Measurements from ENCODE around the gene SYCE3.
"Not testable (repeated sequence)": the region's sequence is repeated elsewhere in the genome, so short reads cannot be mapped to it uniquely, and the experiment has no call there.

DNA sequence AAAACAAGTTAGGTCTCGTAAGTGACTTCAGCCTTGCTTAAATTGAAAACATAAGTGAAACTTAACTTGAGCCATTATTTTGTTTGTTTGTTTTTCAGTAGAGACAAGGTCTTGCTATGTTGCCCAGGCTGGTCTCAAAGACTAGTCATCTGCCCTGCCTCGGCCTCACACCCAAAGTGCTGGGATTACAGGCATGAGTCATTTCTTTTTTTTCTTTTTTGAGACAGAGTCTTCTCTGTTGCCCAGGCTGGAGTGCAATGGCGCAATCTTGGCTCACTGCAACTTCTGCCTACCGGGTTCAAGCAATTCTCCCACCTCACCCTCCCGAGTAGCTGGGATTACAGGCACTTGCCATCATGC is 21.1 kb downstream of the SYCE3 start:
- TF ChIP-seq, protein P1, sequence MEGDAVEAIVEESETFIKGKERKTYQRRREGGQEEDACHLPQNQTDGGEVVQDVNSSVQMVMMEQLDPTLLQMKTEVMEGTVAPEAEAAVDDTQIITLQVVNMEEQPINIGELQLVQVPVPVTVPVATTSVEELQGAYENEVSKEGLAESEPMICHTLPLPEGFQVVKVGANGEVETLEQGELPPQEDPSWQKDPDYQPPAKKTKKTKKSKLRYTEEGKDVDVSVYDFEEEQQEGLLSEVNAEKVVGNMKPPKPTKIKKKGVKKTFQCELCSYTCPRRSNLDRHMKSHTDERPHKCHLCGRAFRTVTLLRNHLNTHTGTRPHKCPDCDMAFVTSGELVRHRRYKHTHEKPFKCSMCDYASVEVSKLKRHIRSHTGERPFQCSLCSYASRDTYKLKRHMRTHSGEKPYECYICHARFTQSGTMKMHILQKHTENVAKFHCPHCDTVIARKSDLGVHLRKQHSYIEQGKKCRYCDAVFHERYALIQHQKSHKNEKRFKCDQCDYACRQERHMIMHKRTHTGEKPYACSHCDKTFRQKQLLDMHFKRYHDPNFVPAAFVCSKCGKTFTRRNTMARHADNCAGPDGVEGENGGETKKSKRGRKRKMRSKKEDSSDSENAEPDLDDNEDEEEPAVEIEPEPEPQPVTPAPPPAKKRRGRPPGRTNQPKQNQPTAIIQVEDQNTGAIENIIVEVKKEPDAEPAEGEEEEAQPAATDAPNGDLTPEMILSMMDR (conservative IDR thresholded peaks at IDR 0.05; ENCODE audit: low read length) = not testable (repeated sequence)
- not testable (repeated sequence) for TF ChIP-seq EZH2phosphoT487 (IDR thresholded peaks at IDR 0.05; ENCODE audit: borderline replicate concordance)

Measured in Loucy (cell line).